Bone marrow (tissue), 2 donors: ENCODE data around the gene ZFYVE19.
A peak's percentile ranks its signal among the peaks of the same experiment; 100 is the strongest.

ENCODE experiments used
- DNase-seq, 2 donors: peaks; one replicate each; lab custom pipeline; 2025; lab: John Stamatoyannopoulos, UW

ZFYVE19 gene

DNA sequence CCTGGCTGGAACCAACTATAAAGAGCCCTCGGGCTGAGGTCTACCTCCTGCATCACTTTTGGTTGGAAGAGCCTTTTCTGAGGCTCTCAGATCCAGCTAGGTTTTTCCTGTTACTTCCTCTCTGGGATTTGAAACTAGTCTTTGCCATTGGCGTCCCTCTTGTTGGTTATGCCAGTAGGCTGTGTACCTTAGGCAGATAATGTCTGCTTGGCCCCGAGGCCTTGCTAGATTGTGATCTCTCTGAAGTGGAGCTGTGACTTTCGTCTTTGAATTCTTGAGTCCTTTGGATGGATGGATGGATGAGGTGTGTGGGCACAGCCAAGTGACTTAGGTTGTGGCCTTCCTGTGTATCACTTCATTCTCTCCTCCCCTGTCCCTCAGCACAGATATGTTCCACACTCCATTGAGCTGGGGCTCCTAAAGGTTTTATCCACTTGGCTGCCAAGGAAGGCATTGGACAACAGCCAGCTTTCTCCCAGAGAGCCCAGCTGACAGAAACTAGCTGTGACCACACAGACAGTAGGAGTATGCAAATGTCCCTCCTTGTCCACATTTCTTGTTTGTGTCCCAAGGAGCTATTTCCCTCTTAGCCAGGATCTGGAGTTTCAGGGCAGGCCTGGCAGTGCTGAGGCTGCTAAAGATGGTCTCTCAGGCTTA, 8.3 kb downstream of the ZFYVE19 start:
- DNase-seq: no peak

DNA sequence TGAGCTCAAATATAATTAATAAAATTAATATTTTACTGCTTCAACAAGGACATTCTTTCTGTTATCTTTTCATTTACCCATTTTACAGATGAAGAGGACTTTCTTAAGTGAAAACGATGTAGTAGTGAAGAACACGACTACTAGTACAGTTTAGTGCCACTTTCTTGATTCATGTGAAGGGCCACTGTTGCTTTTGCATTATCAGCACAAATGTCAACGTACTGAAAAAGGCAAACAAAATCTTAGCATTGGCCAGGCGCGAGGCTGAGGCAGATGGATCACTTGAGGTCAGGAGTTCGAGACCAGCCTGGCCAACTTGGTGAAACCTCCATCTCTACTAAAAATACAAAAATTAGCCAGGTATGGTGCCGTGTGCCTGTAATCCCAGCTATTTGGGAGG, 12.2 kb downstream of the ZFYVE19 start:
- no peak for DNase-seq

DNA sequence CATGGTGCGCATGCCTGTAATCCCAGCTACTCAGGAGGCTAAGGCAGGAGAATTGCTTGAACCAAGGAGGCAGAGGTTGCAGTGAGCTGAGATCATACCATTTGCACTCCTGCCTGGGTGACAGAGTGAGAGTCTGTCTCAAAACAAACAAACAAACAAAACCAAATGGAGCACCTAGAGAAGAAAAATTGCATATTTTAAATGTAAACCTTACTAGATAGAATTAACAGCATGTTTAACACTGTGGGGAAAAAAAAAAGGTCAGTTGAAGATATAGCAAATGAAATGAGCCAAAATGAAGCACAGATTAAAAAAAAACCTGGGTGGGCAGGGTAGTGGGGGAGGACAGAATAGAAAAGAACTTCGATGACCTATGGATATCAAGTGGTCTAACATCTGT, 14.3 kb downstream of the ZFYVE19 start:
- DNase-seq: no peak

DNA sequence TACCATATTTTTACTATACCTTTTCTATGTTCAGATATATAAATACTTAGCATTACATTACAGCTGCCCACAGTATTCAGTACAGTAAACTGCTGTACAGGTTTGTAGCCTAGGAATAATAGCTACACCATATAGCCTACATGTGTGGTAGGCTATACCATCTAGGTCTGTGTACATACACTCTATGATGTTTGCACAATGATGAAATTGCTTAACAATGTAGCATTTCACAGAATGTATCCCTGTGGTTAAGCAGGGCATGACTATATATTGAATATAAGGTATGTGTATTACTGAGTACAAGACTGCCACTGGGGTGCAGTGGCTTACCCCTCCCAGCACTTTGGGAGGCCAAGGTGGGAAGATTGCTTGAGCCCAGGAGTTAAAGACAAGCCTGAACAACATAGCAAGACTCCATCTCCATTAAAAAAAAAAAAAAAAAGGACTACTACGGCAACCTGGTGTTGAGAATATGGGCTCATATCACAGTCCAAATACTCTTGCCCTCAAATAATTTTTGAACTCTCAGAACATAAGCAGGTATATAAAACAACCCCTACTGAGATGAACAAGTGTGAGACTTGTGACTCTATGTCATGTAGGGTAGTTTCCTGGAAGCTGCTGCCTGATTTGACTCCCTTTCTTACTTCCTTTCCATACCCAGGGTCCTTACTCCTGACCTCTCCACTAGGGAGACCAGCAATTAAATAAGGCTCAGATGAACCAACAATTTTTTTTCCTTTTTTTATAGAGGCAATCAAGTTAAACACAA, 16.9 kb downstream of the ZFYVE19 start:
- DNase-seq: no peak

DNA sequence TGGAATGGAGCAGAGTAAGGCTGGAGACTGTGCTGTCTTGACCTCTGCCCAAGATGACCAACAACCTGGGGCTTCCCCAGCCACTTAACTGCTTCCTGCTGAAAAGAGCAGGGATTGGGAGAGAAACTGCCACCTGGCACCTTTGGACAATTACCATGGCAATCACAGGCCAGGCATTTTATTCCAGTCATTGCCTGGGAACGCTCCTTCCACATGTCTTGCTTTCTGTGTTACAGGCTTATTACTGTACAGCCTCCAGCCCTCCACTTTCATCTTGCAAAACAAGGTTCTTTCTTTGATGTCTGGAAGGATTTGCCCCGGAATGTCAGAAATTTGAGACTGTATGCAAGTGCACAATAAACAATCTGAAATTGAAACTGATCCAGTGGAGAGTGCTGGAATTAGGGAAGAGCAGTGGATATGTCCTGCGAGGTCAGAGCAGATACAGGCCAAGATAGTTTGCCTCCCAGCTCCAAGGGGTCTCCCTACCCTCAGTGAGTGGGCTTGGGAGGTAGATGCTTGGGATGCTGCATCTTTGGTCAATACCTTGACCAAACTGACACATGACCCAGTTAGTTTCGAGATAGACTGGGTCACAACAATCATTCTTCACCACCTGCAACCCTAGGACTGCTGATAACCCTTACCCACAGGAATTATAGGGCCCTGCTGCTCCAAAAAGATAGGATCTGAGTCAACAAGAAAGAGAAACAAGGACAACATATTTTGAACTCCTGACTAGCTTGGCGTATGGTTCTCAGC, 19.0 kb downstream of the ZFYVE19 start:
- DNase-seq: no peak

DNA sequence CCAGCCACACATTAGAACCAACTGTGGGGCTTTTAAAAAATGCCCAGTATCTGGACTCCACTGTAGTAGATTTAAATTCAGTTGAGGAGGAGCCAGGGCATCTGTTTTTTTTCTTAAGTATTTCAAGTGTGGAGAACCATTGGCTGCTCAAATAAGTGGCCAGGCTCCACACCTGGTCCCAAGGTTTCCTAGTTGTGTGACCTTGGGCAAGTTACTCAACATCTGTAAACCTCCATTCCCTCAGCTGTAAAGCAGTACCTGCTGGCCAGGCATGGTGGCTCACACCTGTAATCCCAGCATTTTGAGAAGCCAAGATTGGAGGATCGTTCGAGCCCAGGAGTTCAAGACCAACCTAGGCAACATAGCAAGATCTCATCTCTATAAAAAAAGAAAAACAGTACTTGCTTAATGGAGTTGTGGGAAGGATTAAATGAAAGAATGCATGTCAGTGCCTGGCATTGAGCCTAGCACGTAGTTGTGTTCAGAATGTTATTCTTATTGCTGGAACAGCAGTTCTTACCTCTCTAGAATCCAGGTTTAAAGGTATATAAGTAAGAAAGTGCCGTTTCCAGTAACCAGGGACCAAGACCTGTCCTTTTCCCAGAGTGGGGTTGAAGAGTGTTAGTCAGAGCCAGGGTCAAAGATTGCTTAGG, 19.7 kb downstream of the ZFYVE19 start:
- DNase-seq: no peak

DNA sequence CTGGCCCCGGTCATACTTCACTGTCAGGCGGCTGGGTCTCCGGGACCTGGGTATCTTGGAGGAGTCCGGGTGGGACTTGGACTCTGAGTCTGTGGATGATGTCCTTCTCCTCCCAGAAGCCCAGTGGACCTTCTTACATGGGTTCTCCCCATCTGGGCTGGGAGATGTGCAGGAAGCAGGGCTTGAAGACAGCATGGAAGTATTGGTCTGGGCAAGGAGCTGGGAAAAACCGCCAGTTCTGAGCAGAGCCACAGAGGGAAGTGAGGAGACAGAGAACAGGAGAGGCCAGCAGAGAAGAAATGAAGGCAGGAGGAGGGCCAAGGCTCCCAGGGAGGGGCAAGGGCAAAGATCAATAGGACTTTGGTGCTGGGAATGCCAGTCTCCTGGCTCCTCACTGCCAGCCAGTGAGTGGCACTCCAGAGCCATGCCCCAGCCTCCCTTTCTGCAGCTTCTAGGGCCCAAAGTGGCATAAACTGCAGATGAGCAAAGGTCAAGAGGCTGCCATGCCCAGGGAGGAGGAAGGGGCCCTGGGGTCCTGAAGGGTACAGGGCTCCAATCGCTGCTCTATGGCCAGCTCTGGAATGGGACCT, 21.7 kb downstream of the ZFYVE19 start, which contains the start of gene PPP1R14D:
TSS of gene PPP1R14D (minus strand) at position 262 of the 590 bp plus-strand sequence. CDS start at position 195, 67 bp downstream.
- DNase-seq: no peak

DNA sequence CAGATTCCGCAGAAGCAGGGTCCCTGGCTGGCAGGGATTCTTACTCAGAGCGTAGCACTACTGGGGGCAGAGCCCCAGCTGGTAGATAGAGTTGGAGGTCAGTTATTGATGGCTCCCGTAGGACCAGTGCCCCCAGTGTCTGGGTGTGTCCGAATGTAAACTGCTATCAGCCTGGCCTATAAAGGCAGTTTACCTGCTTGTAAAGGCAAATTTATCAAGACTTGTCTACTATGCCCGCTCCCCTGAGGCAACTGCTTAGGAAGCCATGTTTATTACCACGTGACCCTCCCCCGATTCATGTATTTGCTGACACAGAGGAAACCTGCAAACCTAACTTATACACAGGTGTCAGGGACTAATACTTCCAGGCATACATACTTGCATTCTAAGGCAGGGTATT, 22.2 kb downstream of the ZFYVE19 start:
- DNase-seq: no peak

DNA sequence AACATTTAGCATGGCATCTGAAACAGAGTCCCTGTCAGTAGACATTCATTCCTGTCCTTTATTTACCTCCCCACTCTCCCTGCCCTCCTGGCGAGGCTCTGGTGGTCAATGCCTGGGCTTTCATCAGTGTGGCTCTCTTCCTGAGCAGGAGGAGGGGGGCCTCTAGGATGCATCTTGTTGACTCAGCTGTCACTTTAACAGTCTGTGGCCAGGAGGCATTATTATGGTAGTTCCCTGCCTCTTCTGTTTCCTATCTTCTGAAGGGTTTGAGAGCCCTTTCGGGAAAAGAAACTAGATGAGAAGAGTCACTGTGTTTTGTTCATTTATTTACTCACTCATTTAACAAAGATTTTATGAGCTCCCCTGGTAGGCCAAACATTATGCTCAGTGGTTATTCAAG, 24.0 kb downstream of the ZFYVE19 start:
- DNase-seq: no peak

DNA sequence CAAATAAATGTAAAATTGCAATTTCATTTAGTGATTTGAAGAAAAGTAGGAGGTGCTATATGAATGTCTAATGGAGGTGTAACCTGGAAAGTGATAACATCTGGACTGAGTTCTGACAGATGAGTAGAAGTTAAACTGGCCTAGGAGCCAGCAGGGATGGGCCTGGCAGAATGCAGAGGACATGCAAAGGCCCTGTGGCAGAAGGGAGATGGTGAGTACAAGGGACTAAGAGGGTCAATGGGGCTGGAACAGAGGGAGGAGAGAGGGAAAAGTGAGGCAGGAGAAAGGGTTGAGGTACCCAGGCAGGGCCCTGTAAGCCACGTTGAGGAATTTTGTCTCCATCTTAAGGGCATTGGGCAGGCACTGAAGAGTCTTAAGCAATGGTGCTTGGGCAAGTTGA, 25.0 kb downstream of the ZFYVE19 start:
- no peak for DNase-seq

DNA sequence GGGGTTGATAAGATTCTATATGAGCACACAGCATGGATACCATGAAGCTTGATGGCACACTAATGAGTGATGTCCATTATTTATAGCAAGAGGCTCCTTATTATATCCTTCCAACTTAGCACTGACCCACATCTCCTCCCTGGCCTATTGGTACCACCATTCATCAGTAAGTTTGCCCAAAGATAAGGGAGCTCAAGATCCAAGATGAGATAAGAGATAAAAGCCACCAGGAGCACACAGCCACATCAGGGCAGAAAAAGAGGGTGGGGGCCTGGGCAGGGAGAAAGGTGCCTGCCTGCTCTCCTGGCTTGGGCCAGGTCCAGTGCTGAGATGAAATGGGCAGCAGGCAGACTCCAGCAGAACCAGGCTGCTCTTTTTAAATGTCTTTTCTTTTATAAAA, 26.0 kb downstream of the ZFYVE19 start:
- no peak for DNase-seq

DNA sequence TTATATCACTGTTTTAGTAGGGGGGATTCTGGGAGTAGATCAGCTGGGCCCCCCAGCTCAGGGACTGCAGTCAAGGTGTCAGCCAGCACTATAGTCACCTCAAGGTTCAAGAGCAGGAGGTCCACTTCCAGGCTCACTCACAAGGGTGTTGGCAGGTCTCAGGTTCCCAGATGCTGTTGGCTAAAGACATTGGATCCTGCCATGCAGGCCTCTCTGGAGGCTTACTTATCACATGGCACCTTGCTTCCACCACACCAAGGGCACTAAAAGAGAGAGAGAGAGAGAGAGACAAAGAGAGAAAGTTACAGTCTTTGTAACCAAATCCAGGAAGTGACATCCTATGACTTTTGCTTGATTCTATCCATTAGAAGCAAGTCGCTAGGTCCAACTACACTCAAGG, 29.1 kb downstream of the ZFYVE19 start:
- DNase-seq: no peak

DNA sequence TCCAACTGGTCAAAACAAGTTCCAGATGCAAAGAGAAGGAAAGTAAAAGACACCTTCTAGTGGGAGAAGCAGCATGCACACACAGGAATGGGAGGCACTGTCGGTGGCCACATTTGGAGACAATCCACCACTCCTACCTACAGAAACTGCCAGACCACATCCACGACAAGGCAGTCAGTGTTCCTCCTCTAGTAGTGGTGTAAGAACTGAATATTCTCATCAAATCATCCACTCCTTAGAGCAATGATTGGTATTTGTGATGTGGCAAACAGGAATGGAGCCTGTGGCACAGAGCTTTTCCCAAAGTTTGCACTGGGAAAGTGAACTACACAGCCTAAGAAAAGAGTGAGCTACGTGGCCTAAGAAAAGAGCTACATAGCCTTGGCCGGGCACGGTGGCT, 31.9 kb downstream of the ZFYVE19 start:
- no peak for DNase-seq

DNA sequence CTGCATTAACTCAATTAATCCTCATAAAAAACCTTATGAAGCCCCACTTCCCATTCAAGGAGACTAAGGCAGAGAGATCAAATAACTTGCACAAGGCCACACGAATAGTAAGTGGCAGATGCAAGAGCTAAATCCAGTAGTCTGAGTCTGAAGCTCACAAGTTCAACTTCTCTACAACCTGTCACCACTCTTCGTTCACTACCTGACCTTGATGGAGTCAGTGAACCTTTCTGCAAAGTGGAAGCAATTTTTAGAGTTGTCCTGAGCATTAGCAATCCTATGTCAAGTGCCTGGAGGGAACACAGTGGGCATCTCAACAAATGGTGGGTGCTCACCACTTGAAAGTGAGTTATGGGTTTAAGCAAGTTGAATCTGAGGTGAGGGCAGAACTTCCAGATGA, 34.9 kb downstream of the ZFYVE19 start:
- DNase-seq: no peak

DNA sequence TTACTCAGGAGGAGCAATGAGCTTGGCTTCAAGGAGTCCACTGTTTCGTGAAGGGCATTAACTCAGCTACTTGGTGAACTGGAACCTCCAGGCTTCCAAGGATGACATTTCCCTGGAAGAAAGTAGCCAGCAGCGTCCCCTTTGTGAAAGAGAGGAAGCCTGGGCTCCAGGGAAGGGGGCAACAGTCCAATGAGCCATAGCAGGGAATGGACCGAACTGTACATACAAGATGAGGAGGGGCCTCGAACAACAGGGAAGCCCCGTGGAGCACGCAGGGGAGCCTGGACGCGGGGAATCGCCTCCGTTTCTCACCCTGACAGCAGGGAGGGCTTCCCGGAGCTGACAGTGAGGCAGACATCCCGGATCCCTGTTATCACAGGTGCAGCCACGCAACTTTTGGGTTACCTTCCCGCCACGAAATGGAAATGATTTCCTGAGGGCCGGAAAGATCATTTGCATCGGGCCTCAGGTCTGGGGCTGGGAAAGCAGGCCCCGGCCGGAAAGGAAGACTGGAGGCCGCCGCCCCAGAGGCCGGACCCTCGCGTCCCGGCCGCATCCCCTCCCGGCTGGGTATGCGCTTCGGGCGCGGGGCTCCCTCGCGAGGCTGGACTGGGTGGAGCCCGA, 36.5 kb downstream of the ZFYVE19 start:
- DNase-seq: no peak

DNA sequence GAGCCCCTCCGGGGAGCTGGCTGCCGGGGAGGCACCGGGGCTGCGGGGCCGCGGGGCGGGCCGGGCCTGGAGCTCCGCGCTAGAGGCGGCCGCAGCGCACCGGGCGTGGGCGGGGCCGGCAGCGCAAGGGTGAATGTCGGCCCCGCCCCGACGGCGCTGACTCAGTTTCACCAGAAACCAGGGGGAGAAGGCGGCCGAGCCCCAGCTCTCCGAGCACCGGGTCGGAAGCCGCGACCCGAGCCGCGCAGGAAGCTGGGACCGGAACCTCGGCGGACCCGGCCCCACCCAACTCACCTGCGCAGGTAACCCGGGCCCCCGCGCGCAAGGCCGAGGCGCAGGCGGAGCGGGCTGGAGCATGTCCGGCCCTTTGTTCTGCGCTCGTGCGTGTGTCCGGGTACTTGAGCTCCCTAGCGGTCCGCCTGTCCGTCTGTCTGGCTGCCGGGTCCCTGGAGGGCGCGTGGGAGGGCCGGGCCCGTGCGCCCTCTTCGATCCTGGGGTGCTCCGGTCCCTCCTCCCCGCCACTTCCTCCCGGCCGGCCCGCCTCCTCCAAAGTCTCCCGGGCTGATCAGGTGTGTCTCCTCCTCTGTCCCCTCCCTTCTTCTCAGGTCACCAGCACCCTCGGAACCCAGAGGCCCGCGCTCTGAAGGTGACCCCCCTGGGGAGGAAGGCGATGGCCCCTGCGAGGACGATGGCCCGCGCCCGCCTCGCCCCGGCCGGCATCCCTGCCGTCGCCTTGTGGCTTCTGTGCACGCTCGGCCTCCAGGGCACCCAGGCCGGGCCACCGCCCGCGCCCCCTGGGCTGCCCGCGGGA, 37.2 kb downstream of the ZFYVE19 start, which contains the start of gene SPINT1:
TSS of gene SPINT1 (plus strand) at position 164 of the 811 bp plus-strand sequence. CDS start at position 671, 507 bp downstream.
- no peak for DNase-seq

DNA sequence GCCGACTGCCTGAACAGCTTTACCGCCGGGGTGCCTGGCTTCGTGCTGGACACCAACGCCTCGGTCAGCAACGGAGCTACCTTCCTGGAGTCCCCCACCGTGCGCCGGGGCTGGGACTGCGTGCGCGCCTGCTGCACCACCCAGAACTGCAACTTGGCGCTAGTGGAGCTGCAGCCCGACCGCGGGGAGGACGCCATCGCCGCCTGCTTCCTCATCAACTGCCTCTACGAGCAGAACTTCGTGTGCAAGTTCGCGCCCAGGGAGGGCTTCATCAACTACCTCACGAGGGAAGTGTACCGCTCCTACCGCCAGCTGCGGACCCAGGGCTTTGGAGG, 37.8 kb downstream of the ZFYVE19 start:
- DNase-seq: peak; percentile 9 to 38

DNA sequence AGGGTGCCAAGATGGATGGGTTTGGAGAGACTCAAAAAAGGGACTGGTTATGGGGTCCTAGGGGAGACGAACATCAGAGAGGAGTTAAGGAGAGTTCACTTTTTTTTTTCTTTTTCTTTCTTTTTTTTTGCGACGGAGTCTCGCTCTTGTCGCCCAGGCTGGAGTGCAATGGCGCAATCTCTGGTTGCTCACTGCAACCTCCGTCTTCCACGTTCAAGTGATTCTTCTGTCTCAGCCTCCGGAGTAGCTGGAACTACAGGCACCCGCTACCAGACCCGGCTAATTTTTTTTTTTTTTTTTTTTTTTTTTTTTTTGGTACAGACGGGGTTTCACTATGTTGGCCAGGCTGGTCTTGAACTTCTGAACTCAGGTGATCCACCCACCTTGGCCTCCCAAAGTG, 38.1 kb downstream of the ZFYVE19 start:
- no peak for DNase-seq

DNA sequence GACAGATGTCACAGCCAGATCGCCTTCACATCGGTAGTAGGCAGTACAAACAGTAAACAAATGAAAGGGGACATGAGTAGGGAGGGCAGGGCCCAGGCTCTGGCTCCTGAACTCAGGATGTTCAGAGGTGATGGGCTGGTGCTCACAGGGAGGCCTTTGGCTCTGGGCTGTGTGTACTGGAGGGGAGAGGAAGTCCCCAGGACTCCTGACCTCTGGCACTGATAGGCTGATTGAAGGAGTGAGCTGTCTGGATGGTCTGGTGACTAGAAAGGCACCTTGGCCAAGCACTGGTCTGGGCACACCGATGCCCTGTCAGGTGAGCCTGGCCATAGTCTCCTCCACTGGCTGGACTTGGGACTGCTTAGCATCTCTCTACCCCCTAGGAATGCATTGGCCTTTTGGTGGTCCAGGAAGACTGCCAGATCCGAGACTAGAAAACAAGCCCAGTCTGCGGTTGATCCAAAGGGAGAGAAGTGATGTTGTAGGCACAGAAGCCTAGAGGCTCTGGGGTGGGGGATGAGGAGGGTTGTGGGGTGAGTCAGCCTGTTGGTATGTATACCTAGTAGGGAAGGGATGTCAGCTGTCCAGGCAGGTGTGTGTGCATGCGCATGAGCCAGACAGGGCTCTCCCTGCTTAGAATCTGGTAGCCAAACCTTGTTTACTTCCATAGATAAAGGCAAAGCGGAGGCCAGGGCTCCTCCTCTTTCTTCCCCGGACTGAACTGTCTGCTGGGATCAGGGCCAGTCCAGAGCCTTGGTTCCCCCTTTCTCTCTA, 38.8 kb downstream of the ZFYVE19 start:
- DNase-seq: no peak

DNA sequence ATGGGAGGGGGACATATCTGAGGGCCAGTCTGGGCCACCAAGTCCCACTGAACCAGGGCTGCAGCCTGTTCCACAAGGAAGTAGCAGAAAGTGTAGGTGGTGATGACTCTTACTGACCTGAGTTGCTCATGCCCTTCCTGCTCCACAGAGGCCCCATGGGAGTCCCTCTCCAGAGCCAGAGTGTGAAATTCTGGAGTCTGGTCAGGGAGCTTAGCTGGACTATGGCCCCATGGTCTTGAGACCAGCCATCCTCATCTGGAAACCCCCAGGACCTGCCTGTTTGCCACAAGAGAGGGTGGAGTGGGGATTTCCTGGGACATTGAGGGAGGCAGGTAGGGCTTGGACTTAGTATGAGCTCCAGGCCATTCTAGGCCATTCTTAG, 39.9 kb downstream of the ZFYVE19 start:
- no peak for DNase-seq
